Heart right ventricle (tissue), 16 donors: ENCODE results near the gene CALM3. TPM values are rescaled to one million over a fixed set of nuclear protein-coding genes. Genes with fewer than 3 reads are reported as not detected.
A peak's percentile ranks its signal among the peaks of the same experiment; 100 is the strongest.

Source experiments
- ATAC-seq, 8 donors: fragments of 200-7000 bp; cut with Tn5 transposase; one replicate each; pipeline ENCODE4 v1.9.1; 2020; ENCODE audit warnings: mild to moderate bottlenecking in 8 of 8, moderate library complexity in 8 of 8, moderate number of reproducible peaks in 1 of 8
- DNase-seq, 2 donors: peaks; one replicate each; pipeline ENCODE4 v3.0.0-alpha.2; 2020
- H3K27ac ChIP-seq, 10 donors: fragments of 200-600 bp; sonication (generic) in 2 of 10; one replicate each; pipeline versions ENCODE4 v1.5.0 to v1.8.0; 2020 to 2022; ENCODE audit warnings: mild to moderate bottlenecking in 3 of 10
- H3K27me3 ChIP-seq, 7 donors: fragments of 200-600 bp; one replicate each; pipeline ENCODE4 v1.8.0; 2021 to 2022; ENCODE audit warnings: mild to moderate bottlenecking in 2 of 7
- H3K36me3 ChIP-seq, 9 donors: fragments of 200-600 bp; sonication (generic) in 1 of 9; one replicate each; pipeline versions ENCODE4 v1.5.0 to v1.8.0; 2020 to 2022; ENCODE audit warnings: mild to moderate bottlenecking in 2 of 9
- H3K4me1 ChIP-seq, 9 donors: fragments of 200-600 bp; sonication (generic) in 1 of 9; one replicate each; pipeline versions ENCODE4 v1.5.0 to v1.8.0; 2020 to 2022; ENCODE audit warnings: mild to moderate bottlenecking in 4 of 9
- H3K4me3 ChIP-seq, 10 donors: fragments of 200-600 bp; sonication (generic) in 2 of 10; one replicate each; pipeline versions ENCODE4 v1.5.0 to v1.8.0; 2020 to 2022; ENCODE audit warnings: mild to moderate bottlenecking in 7 of 10, moderate library complexity in 2 of 10
- H3K9me3 ChIP-seq, 11 donors: fragments of 200-600 bp in 10 of 11; sonication (generic) in 2 of 11; one replicate each; pipeline versions ENCODE4 v1.5.0 to v1.8.0; 2013 to 2022; ENCODE audit warnings: mild to moderate bottlenecking in 2 of 11, control low read depth in 1 of 11, moderate library complexity in 1 of 11
- WGBS, 2 donors: extraction: QIAGEN DNeasy Blood & Tissue Kit; methylation state at CpG; one replicate each; pipeline ENCODE4 v1.1.7; 2013; ENCODE audit warnings: inconsistent platforms in 1 of 2; 5-methylcytosine and 5-hydroxymethylcytosine counted together
- intact Hi-C, 10 donors: fragments of 100-400 bp; cut with DNase I; formaldehyde crosslinking; loops; one replicate each; pipeline versions ENCODE4 v1.11.1 to v1.14.2; 2022
- polyA plus RNA-seq, 2 donors: library from polyadenylated mRNA; stranded (reverse); fragments of 200-250 nt; gene quantifications; one replicate each; pipeline ENCODE4 v1.2.3, GENCODE V29; 2013
- total RNA-seq, 10 donors: library from RNA; stranded (reverse); fragmentation: NEBNext Ultra II Directional in 3 of 10; extraction: Animal tissue kit (Norgen Biotek cat#: 25700) in 3 of 10; gene quantifications; one replicate each; pipeline versions ENCODE4 v1.2.1 to v1.2.4, GENCODE V29; 2021 to 2023
- TF ChIP-seq, protein P1 (sequence below), 9 donors: fragments of 200-600 bp; sonication (generic) in 2 of 9; IDR thresholded peaks; one replicate each; pipeline versions ENCODE4 v1.5.0 to v1.8.0; 2021 to 2022; ENCODE audit warnings: antibody characterized with exemption in 9 of 9, mild to moderate bottlenecking in 5 of 9, moderate library complexity in 1 of 9
- donor health status: Arrhythmogenic right ventricular cardiomyopathy.
- donor health status: ischemic (EF 13 %, LVEDD 7.1; RV severe dilation, severe dysfunction).
- donor health status: healthy with polysubstance abuse.
- donor health status: DM: no; HTN: yes; CAD: no.
- donor health status: DM: no; HTN: no; CAD: no.
- donor health status: ischemic (EF 25% LVEDD 6.9; RV normal size, moderate dysfunction).
- donor health status: ischemic (EF 25% LVEDD 5.7; RV mildly dilated, moderate dysfunction).
- donor health status: healthy.
- donor health status: DM: yes; HTN: yes; CAD: no.
- donor health status: Ischemic cardiomyopathy.
- donor health status: ischemic (EF 35%, LVEDD 5.7; RV mildly dilated, moderate dysfunction).
- donor health status: nonischemic (EF 11% LVEDD 7.7; RV severe dilation, severe dysfunction).
- donor health status: DM: yes; HTN: yes; CAD: no.
- donor health status: PGD.
- donor health status: ischemic (EF 29% LVEDD 5.4; RV normal size, mild dysfunction).
- donor health status: nonischemic (EF 23%, LVEDD 6.1; RV moderate dilation, normal function).

The CALM3 gene
- total and polyA plus RNA-seq, 12 donors, result 214 to 488 (median 298) TPM

DNA sequence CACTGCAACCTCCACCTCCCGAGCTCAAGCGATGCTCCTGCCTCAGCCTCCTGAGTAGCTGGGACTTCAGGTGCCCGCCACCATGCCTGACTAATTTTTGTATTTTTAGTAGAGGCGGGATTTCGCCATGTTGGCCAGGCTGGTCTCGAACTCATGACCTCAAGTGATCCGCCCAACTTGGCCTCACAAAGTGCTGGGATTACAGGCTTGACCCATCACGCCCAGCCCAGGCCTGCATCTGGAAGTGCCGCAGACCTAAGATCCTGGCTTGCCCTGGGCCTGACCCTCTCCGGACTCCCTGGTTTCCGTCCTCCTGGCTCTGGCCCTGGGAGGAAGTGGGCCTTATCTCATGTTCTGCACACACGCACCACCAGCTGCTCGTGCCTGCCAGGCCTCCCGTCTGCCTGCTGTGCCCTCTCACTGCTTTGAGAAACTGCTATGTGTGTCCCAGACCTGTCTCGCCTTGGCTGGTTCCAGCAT lies 28.5 kb downstream of the CALM3 start:
- no peaks in the 10 kb centered on the region for H3K36me3 ChIP-seq
- H3K4me3 ChIP-seq, result no peak overlapping the region
- TF ChIP-seq, protein P1, sequence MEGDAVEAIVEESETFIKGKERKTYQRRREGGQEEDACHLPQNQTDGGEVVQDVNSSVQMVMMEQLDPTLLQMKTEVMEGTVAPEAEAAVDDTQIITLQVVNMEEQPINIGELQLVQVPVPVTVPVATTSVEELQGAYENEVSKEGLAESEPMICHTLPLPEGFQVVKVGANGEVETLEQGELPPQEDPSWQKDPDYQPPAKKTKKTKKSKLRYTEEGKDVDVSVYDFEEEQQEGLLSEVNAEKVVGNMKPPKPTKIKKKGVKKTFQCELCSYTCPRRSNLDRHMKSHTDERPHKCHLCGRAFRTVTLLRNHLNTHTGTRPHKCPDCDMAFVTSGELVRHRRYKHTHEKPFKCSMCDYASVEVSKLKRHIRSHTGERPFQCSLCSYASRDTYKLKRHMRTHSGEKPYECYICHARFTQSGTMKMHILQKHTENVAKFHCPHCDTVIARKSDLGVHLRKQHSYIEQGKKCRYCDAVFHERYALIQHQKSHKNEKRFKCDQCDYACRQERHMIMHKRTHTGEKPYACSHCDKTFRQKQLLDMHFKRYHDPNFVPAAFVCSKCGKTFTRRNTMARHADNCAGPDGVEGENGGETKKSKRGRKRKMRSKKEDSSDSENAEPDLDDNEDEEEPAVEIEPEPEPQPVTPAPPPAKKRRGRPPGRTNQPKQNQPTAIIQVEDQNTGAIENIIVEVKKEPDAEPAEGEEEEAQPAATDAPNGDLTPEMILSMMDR (IDR thresholded peaks at IDR 0.05), result no peak
- ATAC-seq, result peak in 5 of 8 donors; percentile 13 to 53 (median 20)
- intact Hi-C loops, result no loop called here
- 59 to 62% methylated on average over 15 of the region's 15 CpGs for WGBS, 2 donors
- H3K9me3 ChIP-seq, result no peaks in the 10 kb centered on the region
- no peak for DNase-seq
- H3K4me1 ChIP-seq, result peaks cover 5 to 65% (median 34%) of the 10 kb centered on the region in 9 donors
- H3K27ac ChIP-seq, result peak overlapping the region in 8 of 10 donors; percentile 17 to 71 (median 38)
- H3K27me3 ChIP-seq, result peaks cover 0 to 24% (median 0%) of the 10 kb centered on the region in 7 donors

DNA sequence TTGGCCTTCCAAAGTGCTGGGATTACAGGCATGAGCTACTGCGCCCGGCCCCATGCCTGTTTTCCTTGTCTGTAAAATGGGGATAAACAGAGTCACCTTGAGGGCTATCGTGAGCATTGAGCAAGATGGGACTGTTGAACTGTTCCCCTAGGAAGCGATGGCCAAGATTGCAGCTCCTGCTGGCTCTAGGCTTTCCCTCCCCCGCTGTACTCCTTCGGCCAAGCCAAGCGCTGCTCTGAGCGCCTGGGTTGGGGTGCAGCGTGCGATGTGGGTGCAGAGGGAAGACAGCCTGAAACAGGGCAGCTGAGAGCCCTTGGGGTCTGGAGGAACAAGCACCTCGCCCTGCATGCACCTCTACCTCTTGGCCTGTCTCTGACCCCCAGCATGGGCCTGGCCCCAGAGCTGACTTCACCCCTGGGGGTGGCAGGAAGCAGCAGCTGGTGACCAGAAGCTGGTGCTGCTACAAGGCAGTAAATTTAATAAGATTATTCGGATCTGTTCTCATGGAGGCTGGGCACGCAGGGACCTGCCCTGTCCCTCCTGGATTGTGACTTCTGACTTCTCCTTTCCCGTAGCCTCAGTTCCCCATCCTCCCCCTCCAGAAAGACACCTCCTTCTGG lies 29.6 kb downstream of the CALM3 start:
- no peaks in the 10 kb centered on the region for H3K9me3 ChIP-seq
- no peak overlapping the region for H3K4me3 ChIP-seq
- peak in 2 of 8 donors; percentile 8 to 34 for ATAC-seq
- H3K27ac ChIP-seq, result peak overlapping the region in 2 of 10 donors; percentile 35 to 36
- H3K27me3 ChIP-seq, result peaks cover 0 to 33% (median 4%) of the 10 kb centered on the region in 7 donors
- TF ChIP-seq, protein P1 (IDR thresholded peaks at IDR 0.05), result no peak
- peaks cover 0 to 61% (median 29%) of the 10 kb centered on the region in 9 donors for H3K4me1 ChIP-seq
- 78 to 85% methylated on average over 14 of the region's 14 CpGs for WGBS, 2 donors
- no peak for DNase-seq
- H3K36me3 ChIP-seq, result no peaks in the 10 kb centered on the region
- intact Hi-C loops, result no loop called here

DNA sequence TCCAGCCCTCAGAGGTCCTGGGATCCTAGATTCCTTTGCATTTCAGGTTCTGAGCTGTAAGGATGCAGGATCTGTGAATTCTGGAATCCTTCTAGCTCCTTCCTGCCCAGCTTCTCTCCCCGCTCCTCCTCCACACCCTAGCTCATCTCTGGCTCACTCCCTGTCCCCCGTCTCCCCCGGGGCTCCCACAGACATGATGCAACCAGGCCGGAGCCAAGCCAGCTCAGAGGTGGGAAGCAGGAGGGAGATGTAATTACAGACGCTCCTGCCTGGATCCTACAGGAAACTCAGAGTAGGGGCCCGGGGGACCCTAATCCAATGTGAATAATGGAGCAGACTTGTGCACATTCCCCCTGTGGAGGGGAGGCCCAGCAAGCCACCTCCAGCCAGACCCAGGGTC lies 30.4 kb downstream of the CALM3 start:
- intact Hi-C loops, result no loop called here
- WGBS, 2 donors, result 41 to 56% methylated on average over 6 of the region's 6 CpGs
- H3K27ac ChIP-seq, result peak overlapping the region in 3 of 10 donors; percentile 29 to 36 (median 35)

DNA sequence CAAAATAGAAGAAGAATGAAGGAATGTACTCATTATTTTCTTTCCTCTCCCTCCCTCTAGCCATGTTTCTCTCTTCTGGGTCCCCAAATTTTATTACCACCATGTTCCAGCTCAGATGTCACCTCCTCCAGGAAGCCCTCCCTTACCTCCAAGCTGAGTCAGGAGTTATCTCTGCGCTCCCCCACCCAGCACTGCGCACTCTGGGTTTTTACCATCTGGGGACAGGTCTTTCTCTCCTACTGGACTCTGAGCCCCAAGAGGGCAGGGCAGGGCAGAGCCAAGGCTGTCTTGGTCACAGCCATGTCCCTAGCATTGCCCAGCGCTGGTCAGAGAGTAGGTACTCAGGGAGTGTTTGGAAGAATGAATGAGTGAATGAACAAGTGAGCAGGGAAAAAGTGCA lies 32.0 kb downstream of the CALM3 start:
- no peak for ATAC-seq
- H3K4me3 ChIP-seq, result no peak overlapping the region
- TF ChIP-seq, protein P1 (IDR thresholded peaks at IDR 0.05), result no peak
- H3K9me3 ChIP-seq, result no peaks in the 10 kb centered on the region
- no peak overlapping the region for H3K27ac ChIP-seq
- H3K4me1 ChIP-seq, result peaks cover 0 to 57% (median 25%) of the 10 kb centered on the region in 9 donors
- WGBS, 2 donors, result 89 to 96% methylated on average over 3 of the region's 3 CpGs
- no peaks in the 10 kb centered on the region for H3K36me3 ChIP-seq
- intact Hi-C loops, result no loop called here
- peaks cover 0 to 57% (median 4%) of the 10 kb centered on the region in 7 donors for H3K27me3 ChIP-seq
- DNase-seq, result no peak

More for the DNA sequence above, 30.4 kb downstream of the CALM3 start:
- H3K4me1 ChIP-seq, result peaks cover 0 to 59% (median 25%) of the 10 kb centered on the region in 9 donors
- TF ChIP-seq, protein P1 (IDR thresholded peaks at IDR 0.05), result no peak
- no peaks in the 10 kb centered on the region for H3K36me3 ChIP-seq
- no peak for ATAC-seq
- DNase-seq, result peak in 1 of 2 donors; percentile 48
- H3K9me3 ChIP-seq, result no peaks in the 10 kb centered on the region
- H3K4me3 ChIP-seq, result no peak overlapping the region
- H3K27me3 ChIP-seq, result peaks cover 0 to 41% (median 4%) of the 10 kb centered on the region in 7 donors
